Gastrocnemius medialis (tissue), 4 donors: ENCODE measurements around the gene OTULIN.

ENCODE experiments used
- CTCF ChIP-seq, 5 experiments: fragments of 450-650 bp in 3 of 5; fragments of 200-600 bp in 2 of 5; sonication (generic) in 2 of 5; IDR thresholded peaks in 4 of 5; conservative IDR thresholded peaks in 1 of 5; 1 replicate in 4 of 5; 2 replicates in 1 of 5; pipeline ENCODE4 v1.5.1; 2016 to 2019; ENCODE audit warnings: antibody characterized with exemption in 5 of 5, mild to moderate bottlenecking in 3 of 5, moderate library complexity in 3 of 5
- POLR2A ChIP-seq, 2 donors: fragments of 450-650 bp; IDR thresholded peaks; one replicate each; pipeline ENCODE4 v1.6.1; 2017; ENCODE audit warnings: antibody characterized with exemption in 2 of 2, mild to moderate bottlenecking in 2 of 2, moderate library complexity in 2 of 2

- TF ChIP-seq POLR2A (IDR thresholded peaks at IDR 0.05) (no peak), CTCF (IDR thresholded peaks at IDR 0.05 in 4 of 5, conservative IDR thresholded peaks at IDR 0.05 in 1 of 5) (no peak)
Observed at GRCh38 chr5:14730466-14730865, 65.9 kb downstream of the OTULIN start.
